Chondrocyte (in vitro differentiated cells): Measurements from ENCODE around the gene RBM20. TPM values are rescaled to one million over a fixed set of nuclear protein-coding genes. Genes with fewer than 3 reads are reported as not detected.

Experiments used
- DNase-seq: peaks from one replicate; pipeline ENCODE4 v3.0.0; 2021; ENCODE audit warnings: mixed read lengths, low spot score
- H3K27ac Mint-ChIP-seq: one replicate; pipeline ENCODE4 v1.8.0; 2021; ENCODE audit warnings: mild to moderate bottlenecking, moderate library complexity, mixed read lengths; ENCODE audit not compliant: unreplicated experiment
- H3K27me3 Mint-ChIP-seq: 2 replicates; pipeline ENCODE4 v1.8.0; 2021; ENCODE audit warnings: low read depth, mixed read lengths
- H3K36me3 Mint-ChIP-seq: 2 replicates; pipeline ENCODE4 v1.8.0; 2021; ENCODE audit warnings: low read depth, mixed read lengths
- H3K4me1 Mint-ChIP-seq: 2 replicates; pipeline ENCODE4 v1.8.0; 2021; ENCODE audit warnings: low read depth, mild to moderate bottlenecking, mixed read lengths
- H3K4me3 Mint-ChIP-seq: one replicate; pipeline ENCODE4 v1.8.0; 2021; ENCODE audit warnings: mild to moderate bottlenecking, moderate library complexity, mixed read lengths; ENCODE audit not compliant: unreplicated experiment
- H3K9me3 Mint-ChIP-seq: 2 replicates; pipeline ENCODE4 v1.8.0; 2021; ENCODE audit warnings: low read depth, mixed read lengths
- total RNA-seq: library from RNA; stranded (reverse); gene quantifications from 3 replicates; pipeline ENCODE4 v1.2.1, GENCODE V29; 2021
- TF ChIP-seq, protein P1 (sequence below): fragments of 200-600 bp; sonication (generic); IDR thresholded peaks from 2 replicates; pipeline ENCODE4 v1.5.0; 2021; ENCODE audit warnings: antibody characterized with exemption, mild to moderate bottlenecking, moderate library complexity

RBM20 gene
- total RNA-seq, 1 donor from 2014 or later = 3.6 TPM

DNA sequence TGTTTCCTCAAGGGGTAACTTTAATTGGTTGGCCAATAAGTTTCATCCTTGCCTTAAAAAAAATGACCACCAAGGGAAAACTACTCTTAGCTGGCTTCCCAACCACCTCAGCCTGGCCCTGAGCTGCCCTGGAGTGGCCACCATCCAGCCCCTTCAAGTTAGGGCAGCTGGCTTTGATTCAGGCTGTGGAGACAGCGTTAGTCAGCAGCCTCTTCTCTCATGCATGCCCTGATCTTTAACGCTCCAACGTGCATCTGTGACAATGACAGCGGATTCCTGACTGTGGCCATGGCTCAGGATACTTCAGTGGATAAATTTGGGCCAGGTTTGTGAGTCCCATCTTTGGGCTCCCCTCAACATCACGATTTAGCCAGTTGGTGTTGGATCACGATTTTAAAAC lies 111.6 kb downstream of the RBM20 start:
- Mint-ChIP-seq H3K27me3 (no peaks in the 10 kb centered on the region), H3K4me1 (peaks cover 11% of the 10 kb centered on the region), H3K36me3 (peaks cover 5% of the 10 kb centered on the region), H3K4me3 (no peak overlapping the region), H3K9me3 (peaks cover 5% of the 10 kb centered on the region), H3K27ac (no peak overlapping the region)
- DNase-seq = no peak
- TF ChIP-seq, protein P1, sequence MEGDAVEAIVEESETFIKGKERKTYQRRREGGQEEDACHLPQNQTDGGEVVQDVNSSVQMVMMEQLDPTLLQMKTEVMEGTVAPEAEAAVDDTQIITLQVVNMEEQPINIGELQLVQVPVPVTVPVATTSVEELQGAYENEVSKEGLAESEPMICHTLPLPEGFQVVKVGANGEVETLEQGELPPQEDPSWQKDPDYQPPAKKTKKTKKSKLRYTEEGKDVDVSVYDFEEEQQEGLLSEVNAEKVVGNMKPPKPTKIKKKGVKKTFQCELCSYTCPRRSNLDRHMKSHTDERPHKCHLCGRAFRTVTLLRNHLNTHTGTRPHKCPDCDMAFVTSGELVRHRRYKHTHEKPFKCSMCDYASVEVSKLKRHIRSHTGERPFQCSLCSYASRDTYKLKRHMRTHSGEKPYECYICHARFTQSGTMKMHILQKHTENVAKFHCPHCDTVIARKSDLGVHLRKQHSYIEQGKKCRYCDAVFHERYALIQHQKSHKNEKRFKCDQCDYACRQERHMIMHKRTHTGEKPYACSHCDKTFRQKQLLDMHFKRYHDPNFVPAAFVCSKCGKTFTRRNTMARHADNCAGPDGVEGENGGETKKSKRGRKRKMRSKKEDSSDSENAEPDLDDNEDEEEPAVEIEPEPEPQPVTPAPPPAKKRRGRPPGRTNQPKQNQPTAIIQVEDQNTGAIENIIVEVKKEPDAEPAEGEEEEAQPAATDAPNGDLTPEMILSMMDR = no peak

DNA sequence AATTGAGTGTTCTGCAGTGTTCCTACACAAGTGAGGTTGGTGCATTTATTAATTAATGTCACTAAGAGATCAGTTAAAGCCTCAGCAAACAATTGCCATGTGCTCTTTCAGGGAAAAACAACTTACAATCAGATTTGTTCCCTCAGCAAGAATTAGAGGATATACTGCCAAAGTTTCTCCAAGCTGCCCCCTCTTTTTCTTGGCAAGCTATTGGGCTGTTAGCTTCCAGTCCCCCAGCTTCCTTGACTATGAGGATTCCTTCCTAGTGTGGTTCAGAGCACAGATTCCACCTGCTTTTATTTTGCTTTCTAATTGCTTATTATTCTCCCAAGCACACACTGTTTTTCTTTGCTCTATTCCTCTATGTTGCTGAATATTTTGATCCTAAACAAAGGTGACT lies 112.7 kb downstream of the RBM20 start:
- no peak overlapping the region for H3K27ac Mint-ChIP-seq
- no peak overlapping the region for H3K4me3 Mint-ChIP-seq
- peaks cover 5% of the 10 kb centered on the region for H3K9me3 Mint-ChIP-seq
- no peak for DNase-seq
- H3K27me3 Mint-ChIP-seq = no peaks in the 10 kb centered on the region
- H3K4me1 Mint-ChIP-seq = peaks cover 11% of the 10 kb centered on the region
- peaks cover 5% of the 10 kb centered on the region for H3K36me3 Mint-ChIP-seq
- TF ChIP-seq, protein P1 = no peak

DNA sequence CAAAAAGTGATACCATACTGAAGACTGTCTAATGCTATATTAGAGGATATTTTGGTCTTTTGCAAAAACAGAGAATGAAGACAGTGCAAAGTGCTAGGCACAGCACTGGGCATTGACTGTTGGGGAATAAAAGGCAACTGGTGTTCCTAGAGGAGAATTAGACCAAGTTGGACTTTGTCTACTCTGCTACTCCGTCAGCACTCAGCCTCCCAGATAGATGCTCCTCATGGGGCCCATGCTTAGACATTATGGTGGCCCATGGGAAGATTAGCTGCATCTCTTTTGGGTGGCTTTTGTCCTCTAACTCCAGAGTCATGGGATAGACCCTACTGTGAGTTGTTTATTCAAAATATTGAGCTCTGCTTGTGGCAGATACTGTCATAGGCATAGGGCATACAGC lies 113.5 kb downstream of the RBM20 start:
- Mint-ChIP-seq H3K4me1 (peaks cover 11% of the 10 kb centered on the region), H3K9me3 (peaks cover 5% of the 10 kb centered on the region), H3K27ac (no peak overlapping the region), H3K27me3 (no peaks in the 10 kb centered on the region), H3K4me3 (no peak overlapping the region), H3K36me3 (peaks cover 5% of the 10 kb centered on the region)
- TF ChIP-seq, protein P1 = no peak
- no peak for DNase-seq

DNA sequence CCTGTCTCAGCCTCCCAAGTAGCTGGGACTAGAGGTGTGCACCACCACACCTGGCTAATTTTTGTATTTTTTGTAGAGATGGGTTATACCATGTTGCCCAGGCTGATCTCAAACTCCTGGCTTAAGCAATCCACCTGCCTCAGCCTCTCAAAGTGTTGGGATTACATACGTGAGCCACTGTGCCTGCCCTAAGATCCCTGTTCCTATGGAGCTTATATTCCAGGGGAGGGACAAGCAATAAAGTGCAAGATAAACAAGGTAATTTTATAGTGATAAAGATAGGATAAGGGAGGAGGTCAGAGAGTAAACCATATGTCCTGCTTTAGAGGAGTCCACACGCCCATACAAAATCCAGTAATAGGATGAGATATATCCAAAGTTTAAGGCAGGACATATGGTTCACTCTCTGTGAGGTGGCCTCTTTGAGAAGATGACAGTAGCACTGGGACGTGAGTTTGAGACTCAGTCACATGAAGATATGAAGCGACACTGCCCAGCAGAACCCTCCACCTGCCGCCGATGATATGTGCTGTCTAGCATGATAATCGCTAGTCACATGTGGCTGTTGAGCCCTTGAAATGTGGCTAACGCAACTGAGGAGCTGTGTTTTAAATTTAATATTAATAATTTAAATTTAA lies 114.1 kb downstream of the RBM20 start:
- DNase-seq = no peak
- Mint-ChIP-seq H3K9me3 (peaks cover 5% of the 10 kb centered on the region), H3K36me3 (peaks cover 5% of the 10 kb centered on the region), H3K4me3 (no peak overlapping the region), H3K27me3 (no peaks in the 10 kb centered on the region), H3K27ac (no peak overlapping the region), H3K4me1 (peaks cover 11% of the 10 kb centered on the region)
- TF ChIP-seq, protein P1 = no peak

DNA sequence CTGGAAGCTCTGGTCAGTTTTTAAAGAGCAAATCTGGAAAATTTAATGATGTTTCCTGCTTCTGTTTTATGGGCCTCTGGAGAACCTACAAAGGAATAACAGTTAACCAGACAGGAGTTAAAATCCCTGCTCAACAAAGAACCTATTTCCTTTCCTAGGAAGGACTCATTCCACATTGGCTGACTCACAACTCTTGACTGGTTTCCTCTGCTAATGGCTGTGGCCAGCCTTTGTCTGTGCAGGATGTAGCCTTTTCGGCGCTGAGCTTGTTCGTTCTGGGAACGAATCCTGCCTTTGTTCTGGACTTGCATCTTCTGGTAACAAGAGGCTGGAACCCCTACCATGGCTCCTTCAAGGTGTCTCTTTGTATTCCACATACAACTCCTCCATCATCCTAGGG lies 114.8 kb downstream of the RBM20 start:
- DNase-seq = no peak
- peaks cover 5% of the 10 kb centered on the region for H3K36me3 Mint-ChIP-seq
- peaks cover 11% of the 10 kb centered on the region for H3K4me1 Mint-ChIP-seq
- no peaks in the 10 kb centered on the region for H3K27me3 Mint-ChIP-seq
- H3K9me3 Mint-ChIP-seq = peaks cover 5% of the 10 kb centered on the region
- TF ChIP-seq, protein P1 = no peak
- peak overlapping the region; percentile 66 for H3K27ac Mint-ChIP-seq
- H3K4me3 Mint-ChIP-seq = no peak overlapping the region
